ENCODE measurements around the gene LSM3. TPM values are rescaled to one million over a fixed set of nuclear protein-coding genes. Genes with fewer than 3 reads are reported as not detected.

Gene LSM3
- total and polyA plus RNA-seq, 9 of the 15 experiments (the other 6 are each of a cell fraction or from before 2014, with no cell fraction given), result 33.8 to 203 (median 61.2) TPM

GRCh38 chr3:14158370-14158769 is 20.2 kb upstream of the LSM3 start:
- no peak overlapping the region for H3K27ac ChIP-seq (ENCODE audit: extremely low read depth, low read depth, low read length)
- H4K20me1 ChIP-seq (replicated peaks; ENCODE audit: control insufficient read depth, insufficient read depth, low read length), result no peaks in the 10 kb centered on the region; the same call in 1 of the 2 replicates
- CTCF ChIA-PET (ENCODE audit: low intra/inter-chr PET ratio), result no interaction called here
- WGBS (ENCODE audit: insufficient coverage, low coverage, missing lambda C conversion rate), result 96% methylated on average over 13 of the region's 14 CpGs
- no peak overlapping the region for H3K4me2 ChIP-seq (ENCODE audit: insufficient read depth, low read length)
- no peaks in the 10 kb centered on the region for H3K79me2 ChIP-seq (ENCODE audit: control insufficient read depth, insufficient read depth, low read length)
- H3K9ac ChIP-seq (ENCODE audit: insufficient read depth in 1 of 2, low read depth in 2 of 2, low read length in 2 of 2), result no peak overlapping the region
- no peak overlapping the region for H2AFZ ChIP-seq (ENCODE audit: low read depth, low read length)
- peaks cover 16% of the 10 kb centered on the region for H3K9me3 ChIP-seq (replicated peaks; ENCODE audit: control insufficient read depth, insufficient read depth, low read depth, low read length)
- ATAC-seq (no peak), DNase-seq (ENCODE audit: extremely low read depth in 1 of 4, low spot score in 3 of 4) (no peak), FAIRE-seq (no peak)
- in situ Hi-C loops (cut with MboI) (no loop called here), intact Hi-C loops (cut with micrococcal nuclease) (no loop called here)
- no peaks in the 10 kb centered on the region for H3K4me1 ChIP-seq (replicated peaks in 1 of 2; ENCODE audit: control insufficient read depth in 2 of 2, insufficient read depth in 2 of 2, low read length in 2 of 2)
- TF ChIP-seq SMC3 (conservative IDR thresholded peaks at IDR 0.05; ENCODE audit: insufficient read depth, low read depth, low read length) (no peak), ZBTB7A (IDR thresholded peaks at IDR 0.05; ENCODE audit: borderline replicate concordance, control insufficient read depth, low read depth, low read length) (no peak), STAG1 (CRISPR knock-in tag; IDR thresholded peaks at IDR 0.05; ENCODE audit: borderline replicate concordance) (no peak), RBM15 (IDR thresholded peaks at IDR 0.05; ENCODE audit: insufficient read depth, low read length) (no peak), TAF9B (IDR thresholded peaks at IDR 0.05; ENCODE audit: partially characterized antibody) (no peak), ZNF232 (CRISPR knock-in tag; IDR thresholded peaks at IDR 0.05) (no peak), GTF2B (IDR thresholded peaks at IDR 0.05; ENCODE audit: extremely low read depth, insufficient read length) (no peak), NBN (IDR thresholded peaks at IDR 0.05; ENCODE audit: low read depth) (no peak), HMBOX1 (IDR thresholded peaks at IDR 0.05) (no peak), CBX5 (IDR thresholded peaks at IDR 0.05; ENCODE audit: borderline replicate concordance, low read depth) (no peak)
- TF ChIP-seq, protein P1, sequence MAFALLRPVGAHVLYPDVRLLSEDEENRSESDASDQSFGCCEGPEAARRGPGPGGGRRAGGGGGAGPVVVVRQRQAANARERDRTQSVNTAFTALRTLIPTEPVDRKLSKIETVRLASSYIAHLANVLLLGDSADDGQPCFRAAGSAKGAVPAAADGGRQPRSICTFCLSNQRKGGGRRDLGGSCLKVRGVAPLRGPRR (CRISPR knock-in tag; IDR thresholded peaks at IDR 0.05), result no peak
- POLR2A ChIA-PET, result interaction anchor here (0.5 to 1.6 kb wide), 3 partner anchors 14 to 49 kb away, joined by 3 read pairs; no protein-coding TSS in a partner anchor
- BruUV-seq (replicated peaks), result no TSS peak
- no peaks in the 10 kb centered on the region for H3K9me1 ChIP-seq (ENCODE audit: control insufficient read depth, insufficient read depth, low read length)
- H3K4me3 ChIP-seq, result no peak overlapping the region
- H3K36me3 ChIP-seq (ENCODE audit: control insufficient read depth, insufficient read depth, low read length), result peaks cover 90% of the 10 kb centered on the region
- H3K27me3 ChIP-seq (ENCODE audit: control insufficient read depth in 2 of 2, insufficient read depth in 2 of 2, low read length in 2 of 2), result no peaks in the 10 kb centered on the region

Data from K562 (cell line).